Glutamatergic neuron (in vitro differentiated cells): Measurements from ENCODE around the gene ADAMTS9. TPM values are rescaled to one million over a fixed set of nuclear protein-coding genes. Genes with fewer than 3 reads are reported as not detected.

Experiments used
- DNase-seq: peaks from one replicate; pipeline ENCODE4 v3.0.0; 2022
- H3K27ac Mint-ChIP-seq: one replicate; pipeline ENCODE4 v1.8.0; 2020; ENCODE audit warnings: mild to moderate bottlenecking, mixed read lengths, inconsistent platforms; ENCODE audit not compliant: unreplicated experiment
- H3K27me3 Mint-ChIP-seq: one replicate; pipeline ENCODE4 v1.8.0; 2020; ENCODE audit warnings: mild to moderate bottlenecking, moderate library complexity, mixed read lengths, inconsistent platforms; ENCODE audit not compliant: unreplicated experiment
- H3K36me3 Mint-ChIP-seq: one replicate; pipeline ENCODE4 v1.8.0; 2020; ENCODE audit warnings: mild to moderate bottlenecking, mixed read lengths, inconsistent platforms; ENCODE audit not compliant: unreplicated experiment
- H3K4me1 Mint-ChIP-seq: one replicate; pipeline ENCODE4 v1.8.0; 2020; ENCODE audit warnings: mild to moderate bottlenecking, low read depth, mixed read lengths, inconsistent platforms; ENCODE audit not compliant: unreplicated experiment
- H3K4me3 Mint-ChIP-seq: one replicate; pipeline ENCODE4 v1.8.0; 2020; ENCODE audit warnings: mild to moderate bottlenecking, mixed read lengths, inconsistent platforms; ENCODE audit not compliant: unreplicated experiment
- H3K9me3 Mint-ChIP-seq: one replicate; pipeline ENCODE4 v1.8.0; 2020; ENCODE audit warnings: mild to moderate bottlenecking, moderate library complexity, mixed read lengths, inconsistent platforms; ENCODE audit not compliant: unreplicated experiment
- CTCF ChIP-seq: fragments of 200-600 bp; sonication (generic); IDR thresholded peaks from one replicate; pipeline ENCODE4 v1.5.0; 2021; ENCODE audit not compliant: partially characterized antibody, unreplicated experiment
- total RNA-seq: library from RNA; stranded (reverse); fragmentation: NEBNext Ultra II Directional; extraction: Animal tissue kit (Norgen Biotek cat#: 25700); gene quantifications from one replicate; pipeline ENCODE4 v1.2.1, GENCODE V29; 2021; ENCODE audit not compliant: unreplicated experiment

Gene ADAMTS9
- total RNA-seq, 1 donor from 2014 or later, result 2.3 TPM

- H3K36me3 Mint-ChIP-seq, result peaks cover 4% of the 10 kb centered on the region
- H3K9me3 Mint-ChIP-seq, result no peaks in the 10 kb centered on the region
- no peak overlapping the region for H3K4me3 Mint-ChIP-seq
- no peaks in the 10 kb centered on the region for H3K4me1 Mint-ChIP-seq
- no peak for TF ChIP-seq CTCF
- no peaks in the 10 kb centered on the region for H3K27me3 Mint-ChIP-seq
- no peak overlapping the region for H3K27ac Mint-ChIP-seq
- DNase-seq, result no peak
Observed at GRCh38 chr3:64514889-64515288, 172.9 kb downstream of the ADAMTS9 start.

GRCh38 chr3:64509206-64509605 lies 178.6 kb downstream of the ADAMTS9 start:
- Mint-ChIP-seq H3K4me3 (no peak overlapping the region), H3K9me3 (no peaks in the 10 kb centered on the region), H3K27ac (no peak overlapping the region), H3K27me3 (no peaks in the 10 kb centered on the region), H3K4me1 (no peaks in the 10 kb centered on the region), H3K36me3 (peaks cover 4% of the 10 kb centered on the region)
- TF ChIP-seq CTCF, result no peak
- no peak for DNase-seq

- Mint-ChIP-seq H3K4me3 (no peak overlapping the region), H3K9me3 (no peaks in the 10 kb centered on the region), H3K27me3 (no peaks in the 10 kb centered on the region), H3K4me1 (no peaks in the 10 kb centered on the region), H3K36me3 (peaks cover 4% of the 10 kb centered on the region), H3K27ac (no peak overlapping the region)
- DNase-seq, result no peak
- TF ChIP-seq CTCF, result no peak
Observed at GRCh38 chr3:64508140-64508539, 179.7 kb downstream of the ADAMTS9 start.

GRCh38 chr3:64506255-64506654 lies 181.5 kb downstream of the ADAMTS9 start:
- H3K27ac Mint-ChIP-seq, result no peak overlapping the region
- no peak for DNase-seq
- H3K4me3 Mint-ChIP-seq, result no peak overlapping the region
- H3K27me3 Mint-ChIP-seq, result no peaks in the 10 kb centered on the region
- H3K4me1 Mint-ChIP-seq, result no peaks in the 10 kb centered on the region
- H3K36me3 Mint-ChIP-seq, result no peaks in the 10 kb centered on the region
- no peaks in the 10 kb centered on the region for H3K9me3 Mint-ChIP-seq
- no peak for TF ChIP-seq CTCF

GRCh38 chr3:64505419-64505818 lies 182.4 kb downstream of the ADAMTS9 start:
- no peaks in the 10 kb centered on the region for H3K4me1 Mint-ChIP-seq
- DNase-seq, result no peak
- H3K27ac Mint-ChIP-seq, result no peak overlapping the region
- no peaks in the 10 kb centered on the region for H3K9me3 Mint-ChIP-seq
- H3K36me3 Mint-ChIP-seq, result no peaks in the 10 kb centered on the region
- no peaks in the 10 kb centered on the region for H3K27me3 Mint-ChIP-seq
- TF ChIP-seq CTCF, result no peak
- no peak overlapping the region for H3K4me3 Mint-ChIP-seq
